ENCODE results near the gene NUDT14. TPM values are rescaled to one million over a fixed set of nuclear protein-coding genes. Genes with fewer than 3 reads are reported as not detected.

The NUDT14 gene
- total and polyA plus RNA-seq, 2 experiments from 2014 or later = 14.8 to 38.4 TPM

- no peaks in the 10 kb centered on the region for H3K36me3 Mint-ChIP-seq (ENCODE audit: low read depth)
- Histone ChIP-seq H2AFZ (no peak overlapping the region), H3K4me2 (no peak overlapping the region), H3K27ac (ENCODE audit: low read depth) (no peak overlapping the region), H3K36me3 (ENCODE audit: insufficient read depth) (no peaks in the 10 kb centered on the region), H3K4me3 (no peak overlapping the region), H3K9me2 (ENCODE audit: insufficient read depth) (no peaks in the 10 kb centered on the region), H3F3A (replicated peaks; ENCODE audit: low read depth) (no peaks in the 10 kb centered on the region), H3K79me2 (replicated peaks; ENCODE audit: insufficient read depth) (no peaks in the 10 kb centered on the region), H3K4me1 (ENCODE audit: insufficient read depth) (no peaks in the 10 kb centered on the region; the same call in 1 of the 2 replicates), H4K20me1 (replicated peaks; ENCODE audit: insufficient read depth) (no peaks in the 10 kb centered on the region), H3K27me3 (ENCODE audit: insufficient read depth) (peaks cover 14% of the 10 kb centered on the region; the same call in 1 of the 2 replicates)
- ATAC-seq (no peak), DNase-seq (ENCODE audit: low spot score) (no peak)
- H3K27me3 Mint-ChIP-seq (ENCODE audit: insufficient read depth, low read depth, poor library complexity) = peaks cover 26% of the 10 kb centered on the region
- no peak overlapping the region for H3K27ac Mint-ChIP-seq
- no peaks in the 10 kb centered on the region for H3K9me3 Mint-ChIP-seq
- TF ChIP-seq ETS1 (IDR thresholded peaks at IDR 0.05) = no peak
- peak; percentile 24 to 63 for TF ChIP-seq CTCF (conservative IDR thresholded peaks at IDR 0.05; ENCODE audit: low read depth in 2 of 2)
- TF ChIP-seq EZH2 (IDR thresholded peaks at IDR 0.05; ENCODE audit: low read depth, unreplicated experiment) = no peak
- no peak for TF ChIP-seq NANOG (IDR thresholded peaks at IDR 0.05; ENCODE audit: borderline replicate concordance)
- no peak overlapping the region for H3K4me3 Mint-ChIP-seq
- peaks cover 6% of the 10 kb centered on the region; the same call in 1 of the 3 replicates for H3K4me1 Mint-ChIP-seq
These were observed 19.0 kb upstream of the NUDT14 start for GRCh38 chr14:105200074-105200473.

- H3K27me3 ChIP-seq (ENCODE audit: insufficient read depth) = peaks cover 14% of the 10 kb centered on the region; the same call in 1 of the 2 replicates
- no peak overlapping the region for H3K27ac ChIP-seq (ENCODE audit: low read depth)
- H3K27ac Mint-ChIP-seq = no peak overlapping the region
- TF ChIP-seq CREB1 (CRISPR knock-in tag; IDR thresholded peaks at IDR 0.05; ENCODE audit: low read depth) = no peak
- H2AFZ ChIP-seq = no peak overlapping the region
- no peak overlapping the region for H3K4me3 Mint-ChIP-seq
- no peaks in the 10 kb centered on the region for H3K9me3 Mint-ChIP-seq
- no peaks in the 10 kb centered on the region for H3K36me3 Mint-ChIP-seq (ENCODE audit: low read depth)
- H3K4me2 ChIP-seq = no peak overlapping the region
- no peaks in the 10 kb centered on the region for H3K79me2 ChIP-seq (replicated peaks; ENCODE audit: insufficient read depth)
- no peaks in the 10 kb centered on the region for H3K36me3 ChIP-seq (ENCODE audit: insufficient read depth)
- H4K20me1 ChIP-seq (replicated peaks; ENCODE audit: insufficient read depth) = no peaks in the 10 kb centered on the region
- no peaks in the 10 kb centered on the region for H3K9me2 ChIP-seq (ENCODE audit: insufficient read depth)
- no peak overlapping the region for H3K4me3 ChIP-seq
- peaks cover 28% of the 10 kb centered on the region for H3K27me3 Mint-ChIP-seq (ENCODE audit: insufficient read depth, low read depth, poor library complexity)
- H3F3A ChIP-seq (replicated peaks; ENCODE audit: low read depth) = no peaks in the 10 kb centered on the region
- peaks cover 9% of the 10 kb centered on the region; the same call in 2 of the 3 replicates for H3K4me1 Mint-ChIP-seq
- no peak for ATAC-seq
- no peaks in the 10 kb centered on the region; the same call in 1 of the 2 replicates for H3K4me1 ChIP-seq (ENCODE audit: insufficient read depth)
- no peak for DNase-seq (ENCODE audit: low spot score)
These were observed 18.0 kb upstream of the NUDT14 start for GRCh38 chr14:105199093-105199492.

- peaks cover 14% of the 10 kb centered on the region; the same call in 2 of the 3 replicates for H3K4me1 Mint-ChIP-seq
- ATAC-seq = no peak
- H4K20me1 ChIP-seq (replicated peaks; ENCODE audit: insufficient read depth) = no peaks in the 10 kb centered on the region
- H3K36me3 Mint-ChIP-seq (ENCODE audit: low read depth) = no peaks in the 10 kb centered on the region
- H3K27me3 ChIP-seq (ENCODE audit: insufficient read depth) = peaks cover 14% of the 10 kb centered on the region; the same call in 1 of the 2 replicates
- H3K9me2 ChIP-seq (ENCODE audit: insufficient read depth) = no peaks in the 10 kb centered on the region
- H3F3A ChIP-seq (replicated peaks; ENCODE audit: low read depth) = no peaks in the 10 kb centered on the region
- H3K4me1 ChIP-seq (ENCODE audit: insufficient read depth) = no peaks in the 10 kb centered on the region; the same call in 1 of the 2 replicates
- no peak overlapping the region for H3K4me3 ChIP-seq
- H2AFZ ChIP-seq = no peak overlapping the region
- no peaks in the 10 kb centered on the region for H3K36me3 ChIP-seq (ENCODE audit: insufficient read depth)
- no peak overlapping the region for H3K27ac Mint-ChIP-seq
- H3K4me2 ChIP-seq = no peak overlapping the region
- DNase-seq (ENCODE audit: low spot score) = no peak
- peaks cover 30% of the 10 kb centered on the region for H3K27me3 Mint-ChIP-seq (ENCODE audit: insufficient read depth, low read depth, poor library complexity)
- H3K4me3 Mint-ChIP-seq = no peak overlapping the region
- no peaks in the 10 kb centered on the region for H3K79me2 ChIP-seq (replicated peaks; ENCODE audit: insufficient read depth)
- H3K9me3 Mint-ChIP-seq = no peaks in the 10 kb centered on the region
- no peak overlapping the region for H3K27ac ChIP-seq (ENCODE audit: low read depth)
- TF ChIP-seq CTCF (conservative IDR thresholded peaks at IDR 0.05; ENCODE audit: low read depth in 2 of 2) = no peak
- no peak for TF ChIP-seq EZH2 (IDR thresholded peaks at IDR 0.05; ENCODE audit: low read depth, unreplicated experiment)
These were observed 17.5 kb upstream of the NUDT14 start for GRCh38 chr14:105198588-105198987.
